Stimulated activated CD8-positive, alpha-beta memory T cell treated with anti-CD3 and anti-CD28 coated beads, Interleukin-2, amount 100 ng/mL, for 1 hour (primary cell): ENCODE measurements around the gene CHST15.

ENCODE experiments used
- DNase-seq, 2 donors: peaks; one replicate each; pipeline ENCODE4 v3.0.0-alpha.2; 2020; ENCODE audit warnings: low read depth in 2 of 2

CHST15 gene

GRCh38 chr10:124066126-124066700 is 27.2 kb downstream of the CHST15 start:
- no peak for DNase-seq

- no peak for DNase-seq
Measured at GRCh38 chr10:124065382-124066125, 27.8 kb downstream of the CHST15 start.

- DNase-seq = no peak
Measured at GRCh38 chr10:124064676-124065075, 28.7 kb downstream of the CHST15 start.

DNA sequence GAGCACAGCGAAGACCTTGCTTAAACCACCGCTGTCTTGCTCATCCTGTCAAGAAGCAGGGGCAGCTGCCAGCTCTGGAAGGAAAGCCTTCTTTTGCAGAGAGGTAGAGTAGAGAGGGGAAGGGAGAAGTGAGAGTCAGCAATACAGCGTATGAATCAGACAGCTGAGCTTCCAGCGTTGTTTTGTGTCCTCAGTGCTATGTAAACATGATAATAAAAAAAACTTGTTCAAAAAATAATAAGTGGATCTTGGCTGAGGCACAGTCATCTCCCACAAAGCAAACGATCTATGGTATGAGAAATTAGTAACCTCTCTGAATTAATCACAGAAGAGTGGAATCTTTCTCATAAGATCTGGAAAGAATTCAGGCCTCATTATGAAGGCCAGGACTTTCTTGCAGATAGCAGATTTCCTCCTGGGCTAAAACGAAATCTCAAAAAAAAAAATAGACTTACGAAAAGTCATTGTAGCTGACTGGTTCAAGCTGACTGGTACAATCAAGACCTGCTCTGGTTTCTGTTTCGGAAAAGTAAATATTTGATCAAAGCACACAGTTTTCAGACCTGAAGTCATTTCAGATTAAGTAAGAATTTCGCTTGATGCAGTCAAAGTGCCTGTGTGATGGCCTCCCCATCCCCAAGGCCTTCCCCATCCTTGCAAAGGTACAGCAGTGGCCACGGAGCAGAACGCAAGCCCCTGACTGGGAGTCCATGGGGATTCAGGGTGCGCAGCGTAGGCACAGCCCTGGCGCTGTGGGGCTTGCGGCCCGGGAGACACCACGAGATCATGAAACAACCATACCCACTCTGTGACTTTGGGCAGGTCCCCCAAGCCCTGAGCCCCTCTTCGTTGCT is 29.4 kb downstream of the CHST15 start:
- no peak for DNase-seq

- no peak for DNase-seq
Measured at GRCh38 chr10:124062390-124062789, 31.0 kb downstream of the CHST15 start.

GRCh38 chr10:124061030-124061429 is 32.4 kb downstream of the CHST15 start:
- DNase-seq = no peak

DNA sequence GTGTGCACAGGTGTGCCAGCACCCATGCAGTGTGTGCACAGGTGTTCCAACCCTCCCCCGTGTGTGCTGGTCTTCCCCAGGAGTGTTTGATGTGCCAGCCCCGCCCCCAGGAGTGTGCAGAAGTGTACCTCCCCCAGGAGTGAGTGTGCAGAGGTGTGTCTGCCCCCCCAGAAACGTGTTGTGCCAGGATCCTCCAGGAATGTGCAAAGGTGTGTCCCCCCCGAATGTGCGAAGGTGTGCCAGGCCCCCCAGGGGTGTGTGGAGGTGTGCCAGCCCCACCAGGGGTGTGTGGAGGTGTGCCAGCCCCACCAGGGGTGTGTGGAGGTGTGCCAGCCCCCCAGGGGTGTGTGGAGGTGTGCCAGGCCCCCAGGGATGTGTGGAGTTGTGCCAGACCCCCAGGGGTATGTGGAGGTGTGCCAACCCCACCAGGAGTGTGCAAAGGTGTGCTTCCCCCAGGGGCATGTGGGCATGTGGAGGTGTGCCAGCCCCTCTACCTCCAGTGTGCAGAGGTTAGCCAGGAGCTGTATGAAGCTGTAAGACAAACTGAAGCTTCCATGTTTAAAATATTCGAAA is 33.2 kb downstream of the CHST15 start:
- DNase-seq = no peak

DNA sequence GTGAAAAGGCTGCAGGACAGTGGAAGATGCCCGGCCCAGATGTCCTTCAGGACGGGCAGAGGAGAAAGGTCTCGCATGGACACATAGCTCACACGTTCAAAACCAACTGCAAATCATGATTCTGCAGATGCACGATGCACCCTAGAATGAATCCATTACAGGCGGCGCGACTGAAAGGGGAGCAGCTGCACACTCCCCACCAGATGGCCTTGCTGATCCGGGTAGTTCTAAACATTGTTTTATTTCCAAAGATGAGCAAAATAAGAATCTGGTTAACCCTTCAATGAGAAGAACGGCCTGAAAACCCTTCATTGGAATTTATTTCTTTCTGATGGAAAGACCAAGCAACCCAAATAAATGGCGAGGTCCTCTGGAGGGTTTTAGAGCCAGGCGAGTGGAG is 33.8 kb downstream of the CHST15 start:
- no peak for DNase-seq

- DNase-seq = no peak
Measured at GRCh38 chr10:124058346-124059003, 34.9 kb downstream of the CHST15 start.

GRCh38 chr10:124057601-124058000 is 35.8 kb downstream of the CHST15 start:
- DNase-seq = no peak

DNA sequence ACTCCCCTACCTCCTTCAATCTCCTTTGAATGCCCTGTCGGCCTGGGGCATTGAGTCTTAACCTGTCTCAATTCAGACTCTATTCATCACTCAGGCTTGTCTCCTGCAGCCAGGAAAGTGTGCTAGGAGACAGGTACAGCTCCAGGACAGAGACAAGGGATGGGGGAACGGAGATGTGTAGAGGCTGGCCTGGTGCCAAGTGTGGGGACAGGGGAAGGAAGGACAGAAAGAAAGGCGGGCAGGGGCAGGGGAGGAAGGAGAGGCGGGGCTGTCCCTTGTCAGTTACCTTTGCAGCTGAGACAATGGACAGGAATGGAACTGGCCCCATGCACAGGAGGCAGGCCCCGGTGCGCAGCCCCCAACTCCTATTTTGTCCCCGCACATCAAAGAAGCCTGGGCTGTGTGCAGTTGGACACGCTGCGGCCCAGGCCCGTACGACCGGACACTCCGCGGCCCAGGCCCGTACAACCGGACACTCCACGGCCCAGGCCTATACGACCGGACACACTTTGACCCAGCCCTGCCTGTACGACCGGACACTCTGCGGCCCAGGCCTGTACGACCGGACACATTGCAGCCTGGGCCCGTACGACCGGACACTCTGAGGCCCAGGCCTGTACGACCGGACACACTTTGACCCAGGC is 36.9 kb downstream of the CHST15 start:
- DNase-seq = no peak

GRCh38 chr10:124053971-124054370 is 39.4 kb downstream of the CHST15 start:
- no peak for DNase-seq

GRCh38 chr10:124052561-124052960 is 40.8 kb downstream of the CHST15 start:
- no peak for DNase-seq

DNA sequence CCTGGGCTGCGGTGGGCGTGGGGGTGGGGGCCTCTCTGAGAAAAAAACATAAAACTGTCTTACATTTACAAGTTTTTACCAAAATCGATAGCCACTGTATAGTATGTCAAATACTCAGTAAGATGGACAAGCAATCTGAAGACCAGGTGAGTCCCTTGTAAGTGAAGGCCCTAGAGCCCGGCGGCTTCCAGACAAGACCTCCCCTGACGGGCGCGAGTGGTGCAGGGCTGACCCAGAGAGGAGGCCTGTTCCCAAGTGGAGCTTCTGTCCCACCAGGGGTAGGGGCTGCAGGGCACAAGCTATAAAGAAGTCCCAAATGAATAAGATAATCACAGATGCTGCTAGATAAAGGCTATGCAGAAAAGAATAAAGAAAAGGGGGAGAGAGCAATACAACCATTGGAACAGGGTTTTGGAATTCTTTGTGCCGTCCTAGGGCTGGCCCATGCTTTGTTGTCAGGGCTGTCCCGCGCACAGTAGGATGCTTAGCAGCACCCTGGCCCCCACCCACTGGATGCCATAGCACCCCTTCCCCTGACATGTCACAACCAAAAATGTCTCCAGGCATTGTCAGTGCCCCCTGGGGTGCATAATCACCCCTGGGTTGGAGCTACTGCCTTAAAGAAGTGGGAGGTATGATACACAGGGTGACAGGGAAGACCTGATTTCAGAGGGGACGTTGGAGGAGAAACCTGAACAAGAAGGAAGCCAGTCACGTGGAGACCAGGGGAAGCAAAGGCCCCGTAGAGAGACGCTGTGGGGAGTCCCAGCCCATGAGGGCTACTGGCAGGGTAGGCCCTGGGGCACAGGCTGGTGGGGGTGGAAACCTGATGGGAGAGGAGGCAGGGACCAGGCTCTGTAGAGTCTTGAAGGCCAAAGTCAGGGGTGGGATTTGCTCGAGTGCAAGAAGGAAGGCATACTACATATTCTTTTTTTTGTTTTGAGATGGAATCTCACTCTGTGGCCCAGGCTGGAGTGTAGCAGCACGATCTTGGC is 43.1 kb downstream of the CHST15 start:
- no peak for DNase-seq

GRCh38 chr10:124049484-124049883 is 43.9 kb downstream of the CHST15 start:
- no peak for DNase-seq

GRCh38 chr10:124048371-124049290 is 44.8 kb downstream of the CHST15 start:
- DNase-seq = no peak

- DNase-seq = no peak
Measured at GRCh38 chr10:124047427-124048152, 45.8 kb downstream of the CHST15 start.

DNA sequence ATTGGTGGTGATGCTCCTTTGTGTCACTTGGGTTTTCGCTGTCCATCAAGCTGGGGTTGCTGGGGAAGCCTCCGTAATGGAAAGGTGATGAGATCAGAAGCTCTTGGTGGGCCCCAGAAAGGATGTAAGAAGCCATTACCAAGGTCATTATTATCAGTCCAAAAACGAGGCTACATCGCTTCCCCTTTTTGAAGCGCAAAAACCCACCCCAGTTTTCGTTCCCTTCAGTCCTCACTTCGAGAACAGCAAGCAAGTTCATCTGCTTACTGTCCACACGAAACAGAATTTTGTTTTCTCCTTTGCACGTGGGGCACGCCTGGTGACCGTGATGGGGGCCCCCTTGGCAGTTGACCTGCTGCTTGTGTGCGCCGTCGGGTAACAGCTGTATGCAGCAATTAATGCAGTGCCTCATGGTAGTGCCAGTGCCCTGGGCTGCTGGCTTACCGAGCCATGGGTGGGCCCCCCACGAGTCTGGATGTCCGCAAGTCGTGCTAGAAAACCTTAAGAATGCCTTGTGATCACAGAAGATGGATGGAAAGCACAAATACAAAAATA is 47.5 kb downstream of the CHST15 start:
- no peak for DNase-seq
